Osteocyte (in vitro differentiated cells): ENCODE measurements around the gene SCARB2. TPM values are rescaled to one million over a fixed set of nuclear protein-coding genes. Genes with fewer than 3 reads are reported as not detected.

Experiments used
- DNase-seq: peaks from one replicate; pipeline ENCODE4 v3.0.0; 2021; ENCODE audit warnings: mixed read lengths; ENCODE audit not compliant: unreplicated experiment; ENCODE audit errors: extremely low spot score
- H3K27ac Mint-ChIP-seq: one replicate; pipeline ENCODE4 v1.8.0; 2021; ENCODE audit warnings: mild to moderate bottlenecking, mixed read lengths; ENCODE audit not compliant: unreplicated experiment
- H3K27me3 Mint-ChIP-seq: one replicate; pipeline ENCODE4 v1.8.0; 2021; ENCODE audit warnings: mixed read lengths; ENCODE audit not compliant: unreplicated experiment
- H3K36me3 Mint-ChIP-seq: one replicate; pipeline ENCODE4 v1.8.0; 2021; ENCODE audit warnings: mixed read lengths; ENCODE audit not compliant: unreplicated experiment
- H3K4me1 Mint-ChIP-seq: one replicate; pipeline ENCODE4 v1.8.0; 2021; ENCODE audit warnings: mixed read lengths; ENCODE audit not compliant: unreplicated experiment
- H3K4me3 Mint-ChIP-seq: one replicate; pipeline ENCODE4 v1.8.0; 2021; ENCODE audit warnings: mild to moderate bottlenecking, moderate library complexity, mixed read lengths; ENCODE audit not compliant: unreplicated experiment
- H3K9me3 Mint-ChIP-seq: one replicate; pipeline ENCODE4 v1.8.0; 2021; ENCODE audit warnings: mixed read lengths; ENCODE audit not compliant: unreplicated experiment
- total RNA-seq: library from RNA; stranded (reverse); gene quantifications from 2 replicates; pipeline ENCODE4 v1.2.1, GENCODE V29; 2021
- TF ChIP-seq, protein P1 (sequence below): fragments of 200-600 bp; sonication (generic); IDR thresholded peaks from 2 replicates; pipeline ENCODE4 v1.5.0; 2021; ENCODE audit warnings: antibody characterized with exemption, mild to moderate bottlenecking, moderate library complexity

The SCARB2 gene
- total RNA-seq, 1 donor from 2014 or later: 179 TPM

DNA sequence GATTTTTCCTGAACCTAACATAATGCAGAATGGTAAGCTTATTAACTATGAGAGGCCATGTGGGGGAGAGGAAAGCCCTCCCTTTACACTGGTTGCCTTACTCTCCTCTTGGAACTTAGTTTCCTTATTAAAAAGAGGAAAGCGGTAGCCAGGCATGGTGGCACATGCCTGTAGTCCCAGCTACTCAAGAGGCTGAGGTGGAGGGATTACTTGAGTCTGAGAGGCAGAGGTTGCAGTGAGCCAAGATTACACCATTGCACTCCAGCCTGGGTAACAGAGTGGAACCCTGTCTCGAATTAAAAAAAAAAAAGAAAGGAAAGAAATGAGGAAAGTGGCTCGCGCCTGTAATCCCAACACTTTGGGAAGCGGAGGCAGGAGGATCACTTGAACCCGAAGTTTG, 39.9 kb upstream of the SCARB2 start:
- Mint-ChIP-seq H3K4me1 (peaks cover 9% of the 10 kb centered on the region), H3K9me3 (no peaks in the 10 kb centered on the region), H3K36me3 (no peaks in the 10 kb centered on the region), H3K27ac (no peak overlapping the region), H3K27me3 (peaks cover 74% of the 10 kb centered on the region), H3K4me3 (no peak overlapping the region)
- TF ChIP-seq, protein P1, sequence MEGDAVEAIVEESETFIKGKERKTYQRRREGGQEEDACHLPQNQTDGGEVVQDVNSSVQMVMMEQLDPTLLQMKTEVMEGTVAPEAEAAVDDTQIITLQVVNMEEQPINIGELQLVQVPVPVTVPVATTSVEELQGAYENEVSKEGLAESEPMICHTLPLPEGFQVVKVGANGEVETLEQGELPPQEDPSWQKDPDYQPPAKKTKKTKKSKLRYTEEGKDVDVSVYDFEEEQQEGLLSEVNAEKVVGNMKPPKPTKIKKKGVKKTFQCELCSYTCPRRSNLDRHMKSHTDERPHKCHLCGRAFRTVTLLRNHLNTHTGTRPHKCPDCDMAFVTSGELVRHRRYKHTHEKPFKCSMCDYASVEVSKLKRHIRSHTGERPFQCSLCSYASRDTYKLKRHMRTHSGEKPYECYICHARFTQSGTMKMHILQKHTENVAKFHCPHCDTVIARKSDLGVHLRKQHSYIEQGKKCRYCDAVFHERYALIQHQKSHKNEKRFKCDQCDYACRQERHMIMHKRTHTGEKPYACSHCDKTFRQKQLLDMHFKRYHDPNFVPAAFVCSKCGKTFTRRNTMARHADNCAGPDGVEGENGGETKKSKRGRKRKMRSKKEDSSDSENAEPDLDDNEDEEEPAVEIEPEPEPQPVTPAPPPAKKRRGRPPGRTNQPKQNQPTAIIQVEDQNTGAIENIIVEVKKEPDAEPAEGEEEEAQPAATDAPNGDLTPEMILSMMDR: no peak
- DNase-seq: no peak

DNA sequence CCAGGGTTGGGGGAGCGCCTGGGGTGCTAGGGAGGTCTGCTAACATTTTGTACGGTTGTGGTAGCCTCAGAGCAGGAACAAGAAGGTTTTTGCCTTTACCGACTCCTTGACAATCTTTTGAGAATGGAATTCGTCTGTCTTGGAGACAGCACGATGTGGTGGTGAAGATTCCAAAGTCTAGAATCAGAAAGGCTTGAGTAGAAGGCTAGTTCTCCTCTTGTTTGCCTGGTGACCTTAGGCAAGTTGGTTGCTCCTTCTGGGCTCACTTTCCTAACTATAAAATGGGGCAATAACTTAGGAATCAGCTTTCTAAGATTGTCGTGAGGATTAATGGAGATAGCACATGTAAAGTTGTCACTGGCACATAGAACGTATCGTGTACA, 38.6 kb upstream of the SCARB2 start:
- DNase-seq: no peak
- TF ChIP-seq, protein P1: no peak
- Mint-ChIP-seq H3K4me1 (peaks cover 9% of the 10 kb centered on the region), H3K9me3 (no peaks in the 10 kb centered on the region), H3K27ac (no peak overlapping the region), H3K27me3 (peaks cover 85% of the 10 kb centered on the region), H3K4me3 (peak overlapping the region; percentile 76), H3K36me3 (no peaks in the 10 kb centered on the region)

DNA sequence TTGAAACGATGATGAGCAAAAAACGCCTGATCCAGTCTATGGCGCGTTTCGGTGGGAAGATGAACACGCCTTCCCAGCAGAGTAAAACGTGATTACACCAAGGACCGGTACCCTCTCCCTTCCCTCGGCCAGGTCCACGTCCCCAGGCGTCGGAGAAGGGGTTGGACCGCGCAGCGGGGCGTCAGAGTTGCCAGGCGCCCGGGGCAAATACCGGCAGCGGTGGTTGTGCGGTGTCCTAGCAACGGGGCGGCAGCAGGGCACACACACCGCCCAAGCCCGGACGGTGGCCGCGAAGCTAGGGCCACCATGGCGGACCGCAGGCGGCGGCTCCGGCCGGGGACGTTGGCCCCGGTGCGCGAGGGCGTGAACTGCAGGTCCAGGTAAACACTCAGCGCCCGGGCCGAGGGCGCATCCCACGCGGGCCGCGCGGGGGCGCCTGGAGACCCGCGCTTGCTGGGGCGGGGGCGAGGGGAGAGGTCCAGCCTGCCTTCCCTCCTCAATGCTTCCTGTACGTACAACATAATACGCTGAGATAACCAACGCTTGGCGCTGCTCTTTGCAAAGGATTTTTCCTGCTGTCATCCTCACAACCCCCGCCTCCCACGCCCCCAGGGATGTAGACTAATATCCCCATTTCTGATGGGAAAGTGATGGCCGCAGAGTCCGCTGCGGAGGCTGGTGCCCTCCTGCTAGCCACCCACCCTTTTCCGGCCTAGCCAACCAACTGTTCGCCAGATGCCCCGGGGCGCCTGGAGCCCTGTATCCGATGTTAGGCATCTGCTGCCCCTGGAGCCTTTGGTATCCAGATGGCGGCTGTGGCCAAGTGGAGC, 38.0 kb upstream of the SCARB2 start, which contains the start of gene FAM47E:
FAM47E (plus strand) TSS at position 281 of the 830 bp plus-strand sequence; CDS start at position 307, 26 bp downstream.
- no peaks in the 10 kb centered on the region for H3K36me3 Mint-ChIP-seq
- H3K4me3 Mint-ChIP-seq: peak within 1 kb of the TSS; percentile 81
- peaks cover 9% of the 10 kb centered on the region for H3K4me1 Mint-ChIP-seq
- no peaks in the 10 kb centered on the region for H3K9me3 Mint-ChIP-seq
- DNase-seq: peak; percentile 93
- H3K27ac Mint-ChIP-seq: peak within 1 kb of the TSS; percentile 69
- peaks cover 89% of the 10 kb centered on the region for H3K27me3 Mint-ChIP-seq
- TF ChIP-seq, protein P1: peak; percentile 55

DNA sequence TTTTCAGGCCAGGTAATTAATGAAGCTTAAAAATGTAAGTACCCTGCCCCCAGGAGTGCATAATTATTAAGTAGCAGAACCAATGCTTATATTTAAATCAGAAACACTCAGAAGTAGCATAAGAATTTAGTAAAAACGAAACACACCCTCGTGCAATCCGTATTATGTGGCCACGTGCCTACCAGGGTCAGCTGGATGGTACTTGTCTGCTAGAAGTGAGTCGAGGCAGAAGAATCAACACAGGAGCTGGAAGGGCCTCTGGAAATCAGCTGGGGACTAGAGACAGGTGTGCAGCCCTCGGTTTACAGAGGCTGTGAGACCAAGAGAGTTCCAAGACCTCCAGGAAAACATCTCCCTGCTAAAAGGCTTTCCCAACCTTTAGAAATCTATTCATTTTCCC, 37.3 kb upstream of the SCARB2 start:
- Mint-ChIP-seq H3K4me1 (peaks cover 9% of the 10 kb centered on the region), H3K9me3 (no peaks in the 10 kb centered on the region), H3K27ac (no peak overlapping the region), H3K36me3 (no peaks in the 10 kb centered on the region), H3K27me3 (peaks cover 90% of the 10 kb centered on the region), H3K4me3 (peak overlapping the region; percentile 81)
- TF ChIP-seq, protein P1: no peak
- DNase-seq: no peak

DNA sequence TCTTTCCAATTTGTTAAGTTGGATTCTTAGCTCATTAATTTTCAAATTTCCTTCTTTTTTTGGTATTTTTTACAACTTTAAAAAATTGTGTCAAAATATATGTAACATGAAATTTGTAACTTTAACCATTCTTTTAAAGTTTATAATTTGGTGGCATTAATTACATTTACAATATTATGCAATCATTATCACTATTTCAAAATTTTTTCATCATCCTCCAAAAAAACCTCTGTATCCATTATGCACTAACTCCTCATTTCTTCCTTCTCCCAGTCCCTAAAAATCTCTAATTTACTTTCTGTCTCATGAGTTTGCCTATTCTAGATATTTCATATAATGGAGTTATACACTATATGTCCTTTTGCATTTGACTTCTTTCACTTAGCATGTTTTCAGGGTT, 33.2 kb upstream of the SCARB2 start:
- Mint-ChIP-seq H3K4me1 (peaks cover 7% of the 10 kb centered on the region), H3K9me3 (no peaks in the 10 kb centered on the region), H3K27ac (no peak overlapping the region), H3K4me3 (no peak overlapping the region), H3K36me3 (no peaks in the 10 kb centered on the region), H3K27me3 (peaks cover 77% of the 10 kb centered on the region)
- TF ChIP-seq, protein P1: no peak
- no peak for DNase-seq
